ENCODE measurements around the gene IL22RA2. TPM values are rescaled to one million over a fixed set of nuclear protein-coding genes. Genes with fewer than 3 reads are reported as not detected.

IL22RA2 gene
- polyA plus RNA-seq, 3 donors = not detected

DNA sequence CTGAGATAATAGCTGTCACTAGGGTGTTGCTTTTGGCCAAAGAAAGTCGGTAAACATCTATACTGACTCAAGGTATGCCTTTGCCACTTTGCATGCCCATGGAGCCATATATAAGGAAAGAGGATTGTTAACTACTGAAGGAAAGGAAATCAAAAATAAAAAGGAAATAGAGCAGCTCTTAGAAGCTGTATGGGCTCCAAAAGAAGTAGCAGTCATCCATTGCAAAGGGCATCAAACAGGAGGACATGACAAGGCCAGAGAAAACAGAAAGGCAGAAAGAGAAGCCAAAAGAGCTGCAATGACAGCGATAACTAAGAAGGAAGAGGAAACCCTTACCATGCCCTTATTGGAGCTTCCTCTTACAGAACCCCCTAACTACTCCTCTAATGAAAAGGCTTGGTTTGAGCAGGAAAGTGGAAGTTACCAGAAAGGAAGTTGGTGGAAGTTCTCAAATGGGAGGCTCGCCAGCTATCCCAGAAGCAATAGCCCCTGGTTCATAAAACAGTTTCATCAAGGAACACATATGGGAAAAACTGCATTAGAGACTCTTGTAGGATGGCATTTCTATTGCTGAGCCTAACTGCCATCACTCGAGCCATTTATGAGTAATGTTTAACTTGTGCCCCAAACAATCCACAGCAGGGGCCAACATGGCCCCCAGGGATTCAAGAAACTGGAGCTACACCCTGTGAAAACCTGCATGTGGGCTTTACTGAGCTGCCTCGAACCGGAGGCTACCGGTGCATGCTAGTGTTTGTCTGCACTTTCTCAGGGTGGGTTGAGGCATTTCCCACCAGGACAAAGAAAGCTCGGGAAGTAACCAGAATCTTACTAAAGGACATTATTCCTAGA lies 7.0 kb downstream of the IL22RA2 start:
- Histone ChIP-seq H3K79me2 (ENCODE audit: insufficient read depth, low read length) (no peaks in the 10 kb centered on the region), H2AFZ (ENCODE audit: insufficient read depth, low read depth, low read length, poor library complexity, severe bottlenecking) (no peak overlapping the region), H3K27me3 (ENCODE audit: control insufficient read depth in 2 of 2, insufficient read depth in 2 of 2, low read length in 2 of 2) (no peaks in the 10 kb centered on the region), H4K20me1 (ENCODE audit: insufficient read depth, low read length) (no peaks in the 10 kb centered on the region), H3K9ac (ENCODE audit: insufficient read depth, low read length, poor library complexity, severe bottlenecking) (no peak overlapping the region), H3K27ac (ENCODE audit: low read depth in 1 of 2, low read length in 2 of 2) (peak overlapping the region in 1 of 2 donors; percentile 73), H3K36me3 (replicated peaks in 1 of 2; ENCODE audit: control insufficient read depth in 1 of 2, insufficient read depth in 2 of 2, low read length in 2 of 2) (no peaks in the 10 kb centered on the region), H3K4me1 (ENCODE audit: control insufficient read depth in 1 of 2, insufficient read depth in 2 of 2, low read length in 2 of 2) (peaks cover 37 to 58% of the 10 kb centered on the region in 2 donors), H3K9me3 (replicated peaks in 1 of 2; ENCODE audit: control insufficient read depth in 1 of 2, insufficient read depth in 1 of 2, low read length in 2 of 2) (peaks cover 9 to 11% of the 10 kb centered on the region in 2 donors), H3K4me3 (replicated peaks in 1 of 3; ENCODE audit: low read depth in 2 of 3, low read length in 3 of 3) (peak overlapping the region in 1 of 3 experiments; percentile 36), H3K4me2 (replicated peaks; ENCODE audit: extremely low read depth, low read length, poor library complexity, severe bottlenecking) (peak overlapping the region; percentile 14)
- no peaks in the 10 kb centered on the region for H3K27me3 Mint-ChIP-seq (ENCODE audit: low read depth in 3 of 3)
- peak; percentile 52 to 79 (median 79) for DNase-seq
- intact Hi-C loops (cut with micrococcal nuclease) = no loop called here
- peaks cover 60% of the 10 kb centered on the region for H3K4me1 Mint-ChIP-seq
- H3K4me3 Mint-ChIP-seq = no peak overlapping the region
- peak overlapping the region; percentile 53 to 86 (median 71) for H3K27ac Mint-ChIP-seq
- H3K36me3 Mint-ChIP-seq = peaks cover 2 to 13% of the 10 kb centered on the region in 2 donors
- H3K9me3 Mint-ChIP-seq = peaks cover 11 to 22% (median 20%) of the 10 kb centered on the region in 7 donors
- TF ChIP-seq, protein P1, sequence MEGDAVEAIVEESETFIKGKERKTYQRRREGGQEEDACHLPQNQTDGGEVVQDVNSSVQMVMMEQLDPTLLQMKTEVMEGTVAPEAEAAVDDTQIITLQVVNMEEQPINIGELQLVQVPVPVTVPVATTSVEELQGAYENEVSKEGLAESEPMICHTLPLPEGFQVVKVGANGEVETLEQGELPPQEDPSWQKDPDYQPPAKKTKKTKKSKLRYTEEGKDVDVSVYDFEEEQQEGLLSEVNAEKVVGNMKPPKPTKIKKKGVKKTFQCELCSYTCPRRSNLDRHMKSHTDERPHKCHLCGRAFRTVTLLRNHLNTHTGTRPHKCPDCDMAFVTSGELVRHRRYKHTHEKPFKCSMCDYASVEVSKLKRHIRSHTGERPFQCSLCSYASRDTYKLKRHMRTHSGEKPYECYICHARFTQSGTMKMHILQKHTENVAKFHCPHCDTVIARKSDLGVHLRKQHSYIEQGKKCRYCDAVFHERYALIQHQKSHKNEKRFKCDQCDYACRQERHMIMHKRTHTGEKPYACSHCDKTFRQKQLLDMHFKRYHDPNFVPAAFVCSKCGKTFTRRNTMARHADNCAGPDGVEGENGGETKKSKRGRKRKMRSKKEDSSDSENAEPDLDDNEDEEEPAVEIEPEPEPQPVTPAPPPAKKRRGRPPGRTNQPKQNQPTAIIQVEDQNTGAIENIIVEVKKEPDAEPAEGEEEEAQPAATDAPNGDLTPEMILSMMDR (IDR thresholded peaks at IDR 0.05) = no peak
- 90% methylated on average over 5 of the region's 8 CpGs for WGBS (ENCODE audit: insufficient coverage)

DNA sequence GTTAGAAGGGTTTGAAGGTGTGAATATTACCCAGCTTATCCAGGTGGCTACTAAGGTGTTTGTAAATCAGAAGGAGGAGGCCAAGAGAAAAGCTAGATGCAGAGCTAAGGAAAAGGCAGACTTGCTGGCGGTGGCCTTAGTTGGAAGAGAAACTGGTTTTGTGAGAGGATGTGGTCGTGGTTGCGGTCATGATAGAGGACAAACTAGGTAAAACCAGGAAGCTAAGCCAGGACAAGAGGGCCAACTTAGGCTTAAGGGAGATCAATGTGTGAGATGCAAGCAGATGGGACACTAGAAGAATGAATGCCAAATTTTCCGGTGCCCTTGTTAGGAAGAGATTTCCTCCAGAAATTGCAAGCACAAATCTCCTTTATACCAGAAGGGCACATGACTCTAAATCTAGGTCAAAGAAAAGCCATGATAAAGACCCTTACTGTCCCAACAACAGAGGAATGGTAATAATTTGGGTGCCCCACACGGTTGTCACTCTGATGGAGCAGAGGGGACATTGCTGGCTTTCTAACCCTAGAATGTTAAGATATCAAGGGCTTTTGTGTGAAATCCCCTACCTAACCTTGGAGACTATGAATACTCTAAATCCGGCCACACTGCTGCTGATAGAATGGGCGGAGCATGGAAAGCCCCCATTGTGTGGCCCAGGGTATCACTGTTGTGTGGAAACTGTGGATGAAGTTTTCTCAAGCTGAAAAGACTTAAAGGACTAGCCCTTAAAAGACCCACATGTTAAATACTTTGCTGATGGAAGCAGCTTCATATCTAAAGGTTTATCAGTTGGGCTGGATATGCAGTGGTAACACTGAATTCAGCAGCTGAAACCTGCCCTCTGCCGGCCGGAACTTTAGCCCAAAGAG lies 7.8 kb downstream of the IL22RA2 start:
- Histone ChIP-seq H3K79me2 (ENCODE audit: insufficient read depth, low read length) (no peaks in the 10 kb centered on the region), H3K9ac (ENCODE audit: insufficient read depth, low read length, poor library complexity, severe bottlenecking) (no peak overlapping the region), H3K4me3 (replicated peaks in 1 of 3; ENCODE audit: low read depth in 2 of 3, low read length in 3 of 3) (peak overlapping the region in 1 of 3 experiments; percentile 36), H3K27me3 (ENCODE audit: control insufficient read depth in 2 of 2, insufficient read depth in 2 of 2, low read length in 2 of 2) (no peaks in the 10 kb centered on the region), H3K27ac (ENCODE audit: low read depth in 1 of 2, low read length in 2 of 2) (peak overlapping the region in 1 of 2 donors; percentile 73), H4K20me1 (ENCODE audit: insufficient read depth, low read length) (no peaks in the 10 kb centered on the region), H3K4me2 (replicated peaks; ENCODE audit: extremely low read depth, low read length, poor library complexity, severe bottlenecking) (peak overlapping the region; percentile 29), H3K36me3 (replicated peaks in 1 of 2; ENCODE audit: control insufficient read depth in 1 of 2, insufficient read depth in 2 of 2, low read length in 2 of 2) (no peaks in the 10 kb centered on the region), H3K9me3 (replicated peaks in 1 of 2; ENCODE audit: control insufficient read depth in 1 of 2, insufficient read depth in 1 of 2, low read length in 2 of 2) (peaks cover 9 to 11% of the 10 kb centered on the region in 2 donors), H2AFZ (ENCODE audit: insufficient read depth, low read depth, low read length, poor library complexity, severe bottlenecking) (no peak overlapping the region), H3K4me1 (ENCODE audit: control insufficient read depth in 1 of 2, insufficient read depth in 2 of 2, low read length in 2 of 2) (peaks cover 41 to 62% of the 10 kb centered on the region in 2 donors)
- DNase-seq = peak in 1 of 3 donors; percentile 22
- intact Hi-C loops (cut with micrococcal nuclease) = no loop called here
- Mint-ChIP-seq H3K27me3 (ENCODE audit: low read depth in 3 of 3) (no peaks in the 10 kb centered on the region), H3K36me3 (peaks cover 2 to 13% of the 10 kb centered on the region in 2 donors), H3K4me3 (peak overlapping the region in 1 of 2 donors; percentile 69), H3K9me3 (peaks cover 10 to 22% (median 20%) of the 10 kb centered on the region in 7 donors), H3K27ac (peak overlapping the region; percentile 53 to 86 (median 69)), H3K4me1 (peaks cover 62% of the 10 kb centered on the region)
- 29% methylated on average over 3 of the region's 9 CpGs for WGBS (ENCODE audit: insufficient coverage)
- TF ChIP-seq, protein P1 (IDR thresholded peaks at IDR 0.05) = no peak

All from CD14-positive monocyte (primary cell).